CD8-positive, alpha-beta memory T cell (primary cell): ENCODE measurements around the gene ICE1. TPM values are rescaled to one million over a fixed set of nuclear protein-coding genes. Genes with fewer than 3 reads are reported as not detected.

Experiments
- CTCF ChIA-PET: fragments of 350-600 bp; sonication (Branson Sonifier 250); formaldehyde crosslinking; loops from one replicate; lab custom pipeline; 2021; ENCODE audit warnings: antibody characterized with exemption; lab: Charles Lee
- POLR2A ChIA-PET: fragments of 350-600 bp; sonication (Branson Sonifier 250); formaldehyde crosslinking; loops from one replicate; lab custom pipeline; 2021; ENCODE audit warnings: antibody characterized with exemption; lab: Charles Lee
- DNase-seq, 5 donors: peaks; one replicate each; pipeline versions ENCODE4 v3.0.0 to v3.0.0-alpha.2; 2020 to 2022; ENCODE audit warnings: mixed read lengths in 1 of 5
- H3K27ac ChIP-seq: one replicate; pipeline ENCODE4 v1.7.0; 2013; ENCODE audit warnings: low read depth, mild to moderate bottlenecking, low read length, moderate library complexity
- H3K27me3 ChIP-seq: 2 replicates; pipeline ENCODE4 v1.7.0; 2013; ENCODE audit warnings: low read length, mild to moderate bottlenecking; ENCODE audit not compliant: insufficient read depth, poor library complexity, severe bottlenecking
- H3K36me3 ChIP-seq: 2 replicates; pipeline ENCODE4 v1.7.0; 2013; ENCODE audit warnings: mild to moderate bottlenecking, low read length, moderate library complexity; ENCODE audit not compliant: insufficient read depth
- H3K4me1 ChIP-seq: 2 replicates; pipeline ENCODE4 v1.7.0; 2013; ENCODE audit warnings: mild to moderate bottlenecking, low read length, moderate library complexity; ENCODE audit not compliant: insufficient read depth
- H3K4me3 ChIP-seq: 2 replicates; pipeline ENCODE4 v1.7.0; 2013; ENCODE audit warnings: mild to moderate bottlenecking, low read length
- H3K9me3 ChIP-seq: 2 replicates; pipeline ENCODE4 v1.7.0; 2013; ENCODE audit warnings: mild to moderate bottlenecking, low read length
- H3K27ac Mint-ChIP-seq, 8 donors: one replicate each; pipeline ENCODE4 v1.8.0; 2020 to 2021; ENCODE audit warnings: mixed read lengths in 8 of 8, mild to moderate bottlenecking in 6 of 8, inconsistent platforms in 3 of 8, moderate library complexity in 3 of 8
- H3K27me3 Mint-ChIP-seq, 2 donors: one replicate each; pipeline ENCODE4 v1.8.0; 2020 to 2021; ENCODE audit warnings: mixed read lengths in 2 of 2, mild to moderate bottlenecking in 1 of 2, moderate library complexity in 1 of 2
- H3K36me3 Mint-ChIP-seq, 3 donors: one replicate each; pipeline ENCODE4 v1.8.0; 2020 to 2021; ENCODE audit warnings: mixed read lengths in 3 of 3, inconsistent platforms in 1 of 3, mild to moderate bottlenecking in 1 of 3
- H3K4me1 Mint-ChIP-seq, 3 donors: one replicate each; pipeline ENCODE4 v1.8.0; 2020 to 2021; ENCODE audit warnings: mixed read lengths in 3 of 3, inconsistent platforms in 1 of 3, mild to moderate bottlenecking in 1 of 3
- H3K4me3 Mint-ChIP-seq, 7 donors: one replicate each; pipeline ENCODE4 v1.8.0; 2020 to 2021; ENCODE audit warnings: mixed read lengths in 7 of 7, mild to moderate bottlenecking in 6 of 7, moderate library complexity in 4 of 7, inconsistent platforms in 2 of 7
- H3K9me3 Mint-ChIP-seq, 5 donors: one replicate each; pipeline ENCODE4 v1.8.0; 2020 to 2022; ENCODE audit warnings: mixed read lengths in 5 of 5, mild to moderate bottlenecking in 3 of 5, moderate library complexity in 2 of 5, inconsistent platforms in 1 of 5
- polyA plus RNA-seq: library from polyadenylated mRNA; unstranded; fragments of 300-500 nt; fragmentation: Illumina TruSeq; gene quantifications from one replicate; pipeline ENCODE4 v1.2.3, GENCODE V29; 2021
- total RNA-seq, 2 experiments: library from RNA; stranded (reverse); gene quantifications; one replicate each; pipeline ENCODE4 v1.2.3, GENCODE V29; 2021

Gene ICE1
- total and polyA plus RNA-seq, 3 experiments from 2014 or later: 20.4 to 41.7 (median 38.7) TPM

DNA sequence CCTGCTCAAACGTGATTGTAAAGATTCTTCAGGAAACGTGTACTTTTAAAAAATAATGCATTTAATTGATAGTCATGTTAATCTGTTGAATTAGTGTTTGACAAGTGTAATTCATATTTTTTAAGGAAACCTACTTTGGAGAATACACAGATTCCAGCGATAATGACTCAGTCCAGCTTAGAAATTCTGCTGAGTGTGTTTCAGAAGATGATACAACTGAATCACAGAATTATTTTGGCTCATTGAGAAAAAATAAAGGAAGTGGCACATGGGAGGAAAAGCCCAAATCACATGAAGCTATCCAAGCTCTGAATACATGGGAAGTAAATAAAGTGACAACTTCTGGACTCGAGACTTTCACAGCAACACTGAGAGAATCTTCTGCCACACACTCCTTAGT lies 37.8 kb downstream of the ICE1 start:
- H3K36me3 ChIP-seq: peaks cover 65% of the 10 kb centered on the region
- H3K4me1 ChIP-seq: no peaks in the 10 kb centered on the region
- Mint-ChIP-seq H3K36me3 (peaks cover 37 to 97% (median 53%) of the 10 kb centered on the region in 3 donors), H3K27me3 (no peaks in the 10 kb centered on the region), H3K4me3 (no peak overlapping the region), H3K4me1 (no peaks in the 10 kb centered on the region), H3K9me3 (no peaks in the 10 kb centered on the region), H3K27ac (peak overlapping the region in 1 of 8 donors; percentile 85)
- CTCF ChIA-PET: no interaction called here
- H3K4me3 ChIP-seq: no peak overlapping the region
- H3K27me3 ChIP-seq: no peaks in the 10 kb centered on the region
- DNase-seq: no peak
- H3K9me3 ChIP-seq: no peaks in the 10 kb centered on the region
- H3K27ac ChIP-seq: no peak overlapping the region
- POLR2A ChIA-PET: no interaction called here

DNA sequence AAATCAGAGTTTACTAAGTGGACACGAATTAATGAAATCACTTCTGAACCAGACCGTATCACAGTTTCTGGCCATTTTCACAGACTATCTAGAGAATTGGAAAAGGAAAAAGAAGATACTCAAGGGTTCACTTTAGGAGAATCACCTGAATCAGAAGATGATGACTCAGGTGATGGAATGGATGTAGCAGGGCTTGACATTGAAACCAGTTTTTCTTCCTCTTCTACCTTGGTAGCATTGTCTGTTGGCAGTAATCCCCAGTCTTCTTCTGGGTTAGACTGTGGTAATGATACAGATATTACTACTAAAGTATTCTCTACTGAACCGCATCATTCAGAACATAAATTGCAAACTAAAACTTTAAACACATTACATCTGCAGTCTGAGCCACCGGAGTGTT lies 38.5 kb downstream of the ICE1 start:
- Histone ChIP-seq H3K27ac (no peak overlapping the region), H3K27me3 (no peaks in the 10 kb centered on the region), H3K4me3 (no peak overlapping the region), H3K36me3 (peaks cover 67% of the 10 kb centered on the region), H3K9me3 (no peaks in the 10 kb centered on the region), H3K4me1 (no peaks in the 10 kb centered on the region)
- Mint-ChIP-seq H3K9me3 (no peaks in the 10 kb centered on the region), H3K27ac (peak overlapping the region in 1 of 8 donors; percentile 4), H3K27me3 (no peaks in the 10 kb centered on the region), H3K4me3 (no peak overlapping the region), H3K4me1 (no peaks in the 10 kb centered on the region), H3K36me3 (peaks cover 37 to 97% (median 53%) of the 10 kb centered on the region in 3 donors)
- ChIA-PET POLR2A (no interaction called here), CTCF (no interaction called here)
- DNase-seq: no peak

DNA sequence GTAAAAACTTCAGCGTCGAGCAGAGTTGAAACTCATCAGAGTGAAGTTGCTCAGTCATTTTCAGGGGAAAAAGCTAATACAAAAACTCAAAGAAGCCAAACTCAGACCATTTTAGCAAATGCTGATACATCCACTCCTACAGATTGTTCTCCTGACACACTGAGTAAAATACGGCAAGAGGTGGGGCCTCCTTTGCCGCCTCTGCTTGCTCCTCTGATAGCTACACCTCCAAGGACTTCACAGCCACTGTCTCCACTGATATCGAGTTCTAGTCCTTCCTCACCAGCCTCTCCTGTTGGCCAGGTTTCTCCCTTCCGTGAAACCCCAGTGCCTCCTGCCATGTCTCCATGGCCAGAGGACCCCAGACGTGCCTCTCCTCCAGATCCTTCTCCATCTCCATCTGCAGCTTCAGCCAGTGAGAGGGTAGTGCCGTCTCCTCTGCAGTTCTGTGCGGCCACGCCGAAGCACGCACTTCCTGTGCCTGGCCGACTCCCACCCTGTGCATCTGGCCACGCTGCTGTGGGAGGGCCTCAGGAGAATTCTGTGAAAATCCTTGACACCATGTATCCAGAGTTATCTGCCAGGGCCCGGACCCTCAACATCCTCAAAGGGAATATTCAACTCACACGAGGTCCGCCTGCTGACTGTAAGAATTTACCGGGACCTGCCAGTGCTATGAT lies 41.7 kb downstream of the ICE1 start:
- no peaks in the 10 kb centered on the region for H3K9me3 Mint-ChIP-seq
- POLR2A ChIA-PET: no interaction called here
- peaks cover 22 to 93% (median 44%) of the 10 kb centered on the region in 3 donors for H3K36me3 Mint-ChIP-seq
- H3K27ac ChIP-seq: no peak overlapping the region
- CTCF ChIA-PET: no interaction called here
- no peak overlapping the region for H3K4me3 ChIP-seq
- H3K27me3 Mint-ChIP-seq: no peaks in the 10 kb centered on the region
- no peaks in the 10 kb centered on the region for H3K4me1 Mint-ChIP-seq
- DNase-seq: no peak
- H3K27ac Mint-ChIP-seq: peak overlapping the region in 2 of 8 donors; percentile 38 to 46
- H3K27me3 ChIP-seq: no peaks in the 10 kb centered on the region
- no peaks in the 10 kb centered on the region for H3K4me1 ChIP-seq
- no peak overlapping the region for H3K4me3 Mint-ChIP-seq
- no peaks in the 10 kb centered on the region for H3K9me3 ChIP-seq
- peaks cover 48% of the 10 kb centered on the region for H3K36me3 ChIP-seq

DNA sequence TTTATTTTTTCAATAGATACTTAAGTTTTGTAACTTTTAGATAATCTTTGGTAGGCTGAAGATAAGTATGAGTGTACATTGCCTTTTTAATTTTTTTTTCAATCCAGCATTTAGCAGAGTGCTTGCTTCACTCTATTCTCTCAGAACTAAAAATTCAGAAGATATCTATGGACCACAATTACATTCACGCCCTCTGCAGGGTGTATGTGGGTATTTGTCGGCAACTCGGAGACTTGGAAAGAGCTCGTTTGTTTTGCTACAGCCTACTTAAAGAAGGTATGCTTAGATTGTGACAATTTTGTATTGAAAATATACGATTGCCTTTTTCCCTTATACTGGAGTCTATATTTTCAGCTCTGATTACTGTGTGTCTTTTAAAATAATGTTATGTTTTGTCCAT lies 43.8 kb downstream of the ICE1 start:
- Mint-ChIP-seq H3K9me3 (no peaks in the 10 kb centered on the region), H3K4me1 (no peaks in the 10 kb centered on the region), H3K27ac (no peak overlapping the region), H3K27me3 (no peaks in the 10 kb centered on the region), H3K36me3 (peaks cover 6 to 86% (median 29%) of the 10 kb centered on the region in 3 donors), H3K4me3 (no peak overlapping the region)
- no peak overlapping the region for H3K27ac ChIP-seq
- H3K9me3 ChIP-seq: no peaks in the 10 kb centered on the region
- H3K36me3 ChIP-seq: peaks cover 36% of the 10 kb centered on the region
- no peak for DNase-seq
- no peaks in the 10 kb centered on the region for H3K4me1 ChIP-seq
- ChIA-PET POLR2A (interaction anchor here (0.6 kb wide), 1 partner anchor 21 kb away, joined by 6 read pairs; no protein-coding TSS in a partner anchor), CTCF (no interaction called here)
- no peaks in the 10 kb centered on the region for H3K27me3 ChIP-seq
- no peak overlapping the region for H3K4me3 ChIP-seq

DNA sequence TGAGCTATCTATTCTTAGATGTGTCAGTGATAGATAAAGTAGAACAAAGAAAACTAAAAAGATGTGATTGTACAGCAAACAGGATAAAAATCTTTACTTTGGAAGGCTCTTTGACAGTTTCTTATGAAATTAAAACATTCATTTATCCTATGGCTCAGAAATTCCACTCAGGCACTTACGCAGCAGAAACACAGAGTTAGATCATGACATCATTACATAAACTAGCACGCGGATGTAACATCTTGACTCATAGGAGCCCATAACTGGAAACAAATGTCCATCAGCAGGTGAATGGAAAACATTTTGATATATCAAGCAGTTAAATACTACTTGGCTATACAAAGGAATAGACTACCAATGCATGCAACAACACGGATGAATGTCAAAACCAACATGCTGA lies 45.3 kb downstream of the ICE1 start:
- ChIA-PET CTCF (no interaction called here), POLR2A (no interaction called here)
- Mint-ChIP-seq H3K36me3 (peaks cover 0 to 76% (median 19%) of the 10 kb centered on the region in 3 donors), H3K27me3 (no peaks in the 10 kb centered on the region), H3K4me1 (no peaks in the 10 kb centered on the region), H3K27ac (peak overlapping the region in 1 of 8 donors; percentile 14), H3K9me3 (no peaks in the 10 kb centered on the region), H3K4me3 (no peak overlapping the region)
- no peaks in the 10 kb centered on the region for H3K27me3 ChIP-seq
- H3K36me3 ChIP-seq: peaks cover 25% of the 10 kb centered on the region
- H3K4me1 ChIP-seq: no peaks in the 10 kb centered on the region
- H3K4me3 ChIP-seq: no peak overlapping the region
- no peaks in the 10 kb centered on the region for H3K9me3 ChIP-seq
- no peak overlapping the region for H3K27ac ChIP-seq
- DNase-seq: no peak

DNA sequence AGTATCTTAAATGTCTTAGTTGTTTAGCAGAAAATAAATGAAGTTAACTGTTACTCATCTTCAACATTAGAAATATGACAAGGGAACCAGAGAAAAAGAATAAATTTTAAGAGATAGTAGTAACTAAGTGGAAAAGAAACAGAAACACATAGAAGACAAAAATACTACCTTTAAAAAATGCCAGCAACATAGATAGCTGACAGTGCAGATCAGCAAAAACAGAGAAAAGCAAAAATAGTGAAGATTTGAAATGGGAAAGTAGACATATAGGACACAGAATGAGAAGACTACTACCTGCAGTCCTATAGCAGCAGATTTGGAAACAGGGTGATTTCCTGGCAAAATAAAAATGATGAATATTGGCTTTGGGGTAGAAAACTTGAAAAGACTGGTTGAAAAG lies 48.5 kb downstream of the ICE1 start:
- no peaks in the 10 kb centered on the region for H3K4me1 ChIP-seq
- H3K36me3 Mint-ChIP-seq: peaks cover 5 to 71% (median 15%) of the 10 kb centered on the region in 3 donors
- no peak overlapping the region for H3K4me3 ChIP-seq
- no peak overlapping the region for H3K4me3 Mint-ChIP-seq
- no peaks in the 10 kb centered on the region for H3K27me3 Mint-ChIP-seq
- ChIA-PET POLR2A (no interaction called here), CTCF (no interaction called here)
- H3K9me3 ChIP-seq: no peaks in the 10 kb centered on the region
- peak overlapping the region in 3 of 8 donors; percentile 13 to 72 (median 34) for H3K27ac Mint-ChIP-seq
- no peaks in the 10 kb centered on the region for H3K9me3 Mint-ChIP-seq
- H3K36me3 ChIP-seq: peaks cover 30% of the 10 kb centered on the region
- H3K4me1 Mint-ChIP-seq: no peaks in the 10 kb centered on the region
- no peaks in the 10 kb centered on the region for H3K27me3 ChIP-seq
- no peak overlapping the region for H3K27ac ChIP-seq
- DNase-seq: no peak

DNA sequence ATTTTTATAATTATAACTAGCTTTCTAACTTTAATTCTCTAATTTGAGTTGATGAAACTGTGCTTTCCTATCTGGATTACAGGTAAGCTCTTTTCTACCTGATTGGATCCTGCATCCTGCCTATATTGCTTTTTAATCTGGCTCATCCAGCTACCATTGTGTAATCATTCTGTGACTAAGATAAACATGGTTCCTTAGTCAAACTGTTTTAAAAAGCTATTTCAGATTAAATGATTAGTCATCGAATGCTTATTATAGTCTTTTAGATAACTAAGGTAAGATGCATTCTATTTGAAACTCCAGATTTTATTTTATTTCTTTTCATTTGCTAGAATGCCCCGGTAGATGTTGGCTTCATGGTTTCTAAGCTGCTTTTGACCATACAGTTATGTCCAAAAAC lies 50.7 kb downstream of the ICE1 start:
- Mint-ChIP-seq H3K27ac (no peak overlapping the region), H3K27me3 (no peaks in the 10 kb centered on the region), H3K4me3 (no peak overlapping the region), H3K36me3 (peaks cover 20 to 69% (median 22%) of the 10 kb centered on the region in 3 donors), H3K9me3 (no peaks in the 10 kb centered on the region), H3K4me1 (peaks cover 0 to 2% (median 0%) of the 10 kb centered on the region in 3 donors)
- H3K4me1 ChIP-seq: no peaks in the 10 kb centered on the region
- peaks cover 22% of the 10 kb centered on the region for H3K36me3 ChIP-seq
- POLR2A ChIA-PET: no interaction called here
- no peaks in the 10 kb centered on the region for H3K27me3 ChIP-seq
- no peaks in the 10 kb centered on the region for H3K9me3 ChIP-seq
- CTCF ChIA-PET: no interaction called here
- H3K4me3 ChIP-seq: no peak overlapping the region
- H3K27ac ChIP-seq: no peak overlapping the region
- DNase-seq: no peak

DNA sequence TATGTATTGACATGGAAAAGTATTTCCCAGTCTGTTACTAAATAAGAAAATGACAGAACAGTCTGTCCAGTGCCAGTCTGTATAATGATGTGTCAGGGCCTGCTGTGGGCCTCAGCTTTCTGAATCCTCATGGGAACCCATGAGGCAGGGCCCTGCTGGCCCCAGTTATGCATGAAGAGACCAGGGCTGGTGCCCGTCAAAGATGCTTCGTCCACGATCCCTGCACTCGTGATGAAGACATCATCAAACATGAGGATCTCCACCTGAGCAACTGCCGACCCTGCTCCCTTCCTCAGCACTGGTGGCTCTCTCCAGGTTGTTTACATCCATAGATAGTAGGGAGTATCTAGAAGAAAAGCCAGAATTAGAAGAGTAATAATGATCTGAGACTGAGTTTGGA lies 52.5 kb downstream of the ICE1 start:
- H3K27me3 ChIP-seq: no peaks in the 10 kb centered on the region
- H3K27ac Mint-ChIP-seq: peak overlapping the region in 1 of 8 donors; percentile 37
- H3K9me3 Mint-ChIP-seq: peaks cover 0 to 3% (median 0%) of the 10 kb centered on the region in 5 donors
- H3K4me3 ChIP-seq: no peak overlapping the region
- ChIA-PET POLR2A (no interaction called here), CTCF (interaction anchor here (0.9 kb wide), 1 partner anchor 15 kb away, joined by 3 read pairs; no protein-coding TSS in a partner anchor)
- H3K36me3 ChIP-seq: peaks cover 18% of the 10 kb centered on the region
- no peaks in the 10 kb centered on the region for H3K27me3 Mint-ChIP-seq
- no peak for DNase-seq
- H3K9me3 ChIP-seq: no peaks in the 10 kb centered on the region
- no peak overlapping the region for H3K27ac ChIP-seq
- no peak overlapping the region for H3K4me3 Mint-ChIP-seq
- peaks cover 6 to 10% (median 8%) of the 10 kb centered on the region in 3 donors for H3K4me1 Mint-ChIP-seq
- no peaks in the 10 kb centered on the region for H3K4me1 ChIP-seq
- peaks cover 21 to 69% (median 34%) of the 10 kb centered on the region in 3 donors for H3K36me3 Mint-ChIP-seq
